GM23338 (cell line): Measurements from ENCODE around the gene TRUB1. TPM values are rescaled to one million over a fixed set of nuclear protein-coding genes. Genes with fewer than 3 reads are reported as not detected.

ENCODE experiments used
- ATAC-seq: fragments of 200-7000 bp; cut with Tn5 transposase; 3 replicates; pipeline ENCODE4 v1.9.1; 2020
- DNase-seq: peaks from one replicate; pipeline ENCODE4 v3.0.0-alpha.2; 2015; ENCODE audit warnings: low spot score
- H2AFZ ChIP-seq: fragments of 200-600 bp; sonication (generic); 2 replicates; pipeline ENCODE4 v1.8.0; 2016; ENCODE audit warnings: antibody characterized with exemption, mild to moderate bottlenecking, moderate library complexity
- H3F3A ChIP-seq: fragments of 200-600 bp; sonication (generic); replicated peaks from 2 replicates; pipeline ENCODE4 v1.8.0; 2017; ENCODE audit warnings: antibody characterized with exemption, mixed run types, low read depth
- H3K27ac ChIP-seq: fragments of 200-600 bp; sonication (generic); 2 replicates; pipeline ENCODE4 v1.6.1; 2016; ENCODE audit warnings: low read depth
- H3K27me3 ChIP-seq: fragments of 200-600 bp; sonication (generic); 2 replicates; pipeline ENCODE4 v1.8.0; 2016; ENCODE audit warnings: mild to moderate bottlenecking, mixed run types, moderate library complexity; ENCODE audit not compliant: insufficient read depth
- H3K36me3 ChIP-seq: fragments of 200-600 bp; sonication (generic); 2 replicates; pipeline ENCODE4 v1.8.0; 2016; ENCODE audit warnings: mild to moderate bottlenecking; ENCODE audit not compliant: insufficient read depth
- H3K4me1 ChIP-seq: fragments of 200-600 bp; sonication (generic); 2 replicates; pipeline ENCODE4 v1.8.0; 2016; ENCODE audit warnings: mild to moderate bottlenecking, moderate library complexity; ENCODE audit not compliant: insufficient read depth
- H3K4me2 ChIP-seq: fragments of 200-600 bp; sonication (generic); 2 replicates; pipeline ENCODE4 v1.7.1; 2017; ENCODE audit warnings: mixed run types
- H3K4me3 ChIP-seq: fragments of 200-600 bp; sonication (generic); 2 replicates; pipeline ENCODE4 v1.6.1; 2016; ENCODE audit warnings: mixed run types
- H3K79me2 ChIP-seq: fragments of 200-600 bp; sonication (generic); replicated peaks from 2 replicates; pipeline ENCODE4 v1.8.0; 2017; ENCODE audit warnings: mild to moderate bottlenecking; ENCODE audit not compliant: insufficient read depth
- H3K9me2 ChIP-seq: fragments of 200-600 bp; sonication (generic); 2 replicates; pipeline ENCODE4 v1.8.0; 2017; ENCODE audit not compliant: insufficient read depth
- H4K20me1 ChIP-seq: fragments of 200-600 bp; sonication (generic); replicated peaks from 2 replicates; pipeline ENCODE4 v1.8.0; 2017; ENCODE audit warnings: mild to moderate bottlenecking; ENCODE audit not compliant: insufficient read depth
- H3K27ac Mint-ChIP-seq: 2 replicates; pipeline ENCODE4 v1.8.0; 2020; ENCODE audit warnings: inconsistent platforms, mild to moderate bottlenecking, moderate library complexity, mixed read lengths
- H3K27me3 Mint-ChIP-seq: 3 replicates; pipeline ENCODE4 v1.8.0; 2022; ENCODE audit warnings: low read depth, mild to moderate bottlenecking, moderate library complexity, mixed read lengths, inconsistent platforms; ENCODE audit not compliant: insufficient read depth, poor library complexity
- H3K36me3 Mint-ChIP-seq: 3 replicates; pipeline ENCODE4 v1.8.0; 2021; ENCODE audit warnings: low read depth, mild to moderate bottlenecking, inconsistent platforms, moderate library complexity, mixed read lengths
- H3K4me1 Mint-ChIP-seq: 3 replicates; pipeline ENCODE4 v1.8.0; 2020; ENCODE audit warnings: mild to moderate bottlenecking, inconsistent platforms, mixed read lengths
- H3K4me3 Mint-ChIP-seq: 3 replicates; pipeline ENCODE4 v1.8.0; 2021; ENCODE audit warnings: moderate library complexity, mild to moderate bottlenecking, inconsistent platforms, mixed read lengths
- H3K9me3 Mint-ChIP-seq: 3 replicates; pipeline ENCODE4 v1.8.0; 2020; ENCODE audit warnings: moderate library complexity, mild to moderate bottlenecking, inconsistent platforms, mixed read lengths
- CTCF ChIP-seq, 2 experiments: fragments of 200-600 bp in 1 of 2; sonication (generic) in 1 of 2; conservative IDR thresholded peaks; 2 replicates each; pipeline versions ENCODE4 v1.5.1 to v1.6.1; 2016 to 2017; ENCODE audit warnings: antibody characterized with exemption in 2 of 2, low read depth in 2 of 2, mild to moderate bottlenecking in 2 of 2, moderate library complexity in 1 of 2
- ETS1 ChIP-seq: IDR thresholded peaks from 2 replicates; pipeline ENCODE4 v1.6.1; 2016; ENCODE audit warnings: antibody characterized with exemption
- EZH2 ChIP-seq: fragments of 200-600 bp; sonication (generic); IDR thresholded peaks from one replicate; pipeline ENCODE4 v1.8.0; 2017; ENCODE audit warnings: antibody characterized with exemption, mild to moderate bottlenecking, low read depth; ENCODE audit not compliant: unreplicated experiment
- JUNB ChIP-seq: IDR thresholded peaks from one replicate; pipeline ENCODE4 v1.6.1; 2016; ENCODE audit warnings: antibody characterized with exemption; ENCODE audit not compliant: unreplicated experiment
- NANOG ChIP-seq: IDR thresholded peaks from 2 replicates; pipeline ENCODE4 v1.6.1; 2016; ENCODE audit warnings: antibody characterized with exemption, borderline replicate concordance
- REST ChIP-seq: IDR thresholded peaks from one replicate; pipeline ENCODE4 v1.6.1; 2018; ENCODE audit warnings: antibody characterized with exemption; ENCODE audit not compliant: unreplicated experiment
- STAT1 ChIP-seq: IDR thresholded peaks from one replicate; pipeline ENCODE4 v1.6.1; 2016; ENCODE audit warnings: antibody characterized with exemption; ENCODE audit not compliant: unreplicated experiment
- ZNF114 ChIP-seq: fragments of 250-450 bp; sonication (Bioruptor Pico); IDR thresholded peaks from 2 replicates; pipeline ENCODE4 v1.5.0; 2020; ENCODE audit warnings: mild to moderate bottlenecking, moderate library complexity
- ZNF462 ChIP-seq: fragments of 250-450 bp; sonication (Bioruptor Pico); IDR thresholded peaks from 2 replicates; pipeline ENCODE4 v1.5.0; 2020; ENCODE audit warnings: mild to moderate bottlenecking, moderate library complexity
- polyA plus RNA-seq: library from polyadenylated mRNA; unstranded; fragments of >200 nt; fragmentation: Nextera tagmentation; extraction: Ambion mirVana; gene quantifications from 2 replicates; pipeline ENCODE4 v1.2.1, GENCODE V29; 2016
- total RNA-seq: library from RNA; depleted of rRNA; stranded (reverse); fragments of >200 nt; shearing (Covaris generic); gene quantifications from 2 replicates; pipeline ENCODE4 v1.2.3, GENCODE V29; 2014

Gene TRUB1
- total and polyA plus RNA-seq, 2 experiments from 2014 or later = 15.5 to 34.5 TPM

GRCh38 chr10:114975091-114975490 lies 37.1 kb downstream of the TRUB1 start:
- H3K4me2 ChIP-seq = no peak overlapping the region
- ATAC-seq (no peak), DNase-seq (no peak)
- no peaks in the 10 kb centered on the region for H3K27me3 Mint-ChIP-seq
- H3K36me3 Mint-ChIP-seq = peaks cover 24% of the 10 kb centered on the region; the same call in 2 of the 3 replicates
- TF ChIP-seq CTCF (conservative IDR thresholded peaks at IDR 0.05; ENCODE audit: low read depth in 2 of 2) (no peak), REST (no peak), JUNB (no peak), STAT1 (no peak), ZNF462 (no peak), NANOG (no peak), ETS1 (no peak), ZNF114 (CRISPR knock-in tag) (no peak), EZH2 (no peak)
- H3K27ac ChIP-seq = no peak overlapping the region
- H3K79me2 ChIP-seq = peaks cover 7% of the 10 kb centered on the region; the same call in 1 of the 2 replicates
- no peaks in the 10 kb centered on the region for H3F3A ChIP-seq
- no peak overlapping the region for H3K4me3 Mint-ChIP-seq
- peaks cover 14% of the 10 kb centered on the region for H3K4me1 ChIP-seq
- H4K20me1 ChIP-seq = no peaks in the 10 kb centered on the region
- H3K36me3 ChIP-seq = no peaks in the 10 kb centered on the region
- no peaks in the 10 kb centered on the region; the same call in 2 of the 3 replicates for H3K9me3 Mint-ChIP-seq
- no peak overlapping the region for H3K4me3 ChIP-seq
- H3K9me2 ChIP-seq = no peaks in the 10 kb centered on the region
- 0 out of 2 replicates have a peak overlapping the region, but pooled peaks have one; percentile 30 for H3K27ac Mint-ChIP-seq
- no peaks in the 10 kb centered on the region for H3K27me3 ChIP-seq
- H3K4me1 Mint-ChIP-seq = peaks cover 30% of the 10 kb centered on the region
- no peak overlapping the region for H2AFZ ChIP-seq
